ENCODE measurements around the gene HAL. TPM values are rescaled to one million over a fixed set of nuclear protein-coding genes. Genes with fewer than 3 reads are reported as not detected.

HAL gene
- polyA plus RNA-seq, 4 donors, result 0.31 to 8.7 (median 1.1) TPM

DNA sequence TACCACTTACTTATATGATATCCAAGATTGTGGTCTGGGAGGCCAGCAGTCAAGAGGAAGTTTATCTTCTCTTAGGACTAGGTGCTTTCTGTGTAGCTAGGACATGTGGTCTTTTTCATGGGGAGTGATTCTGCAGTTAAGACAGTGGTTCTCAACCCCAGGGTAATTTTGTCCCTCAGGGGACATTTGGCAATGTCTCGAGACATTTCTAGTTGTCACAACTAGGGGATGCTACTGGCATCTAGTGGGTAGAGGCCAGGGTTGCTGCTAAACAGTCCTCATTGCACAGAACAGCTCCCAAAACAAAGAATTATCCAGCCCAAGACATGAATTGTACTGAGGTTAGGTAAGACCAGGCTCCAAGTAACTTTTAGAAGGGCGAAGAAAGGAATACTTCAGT is 33.0 kb downstream of the HAL start:
- Histone ChIP-seq H3K4me3 (ENCODE audit: low read depth in 1 of 3, low read length in 3 of 3) (no peak overlapping the region), H3K27me3 (ENCODE audit: control insufficient read depth in 3 of 3, insufficient read depth in 3 of 3, low read length in 3 of 3) (no peaks in the 10 kb centered on the region), H3K36me3 (ENCODE audit: control insufficient read depth in 3 of 3, insufficient read depth in 2 of 3, low read depth in 1 of 3, low read length in 3 of 3) (no peaks in the 10 kb centered on the region), H3K27ac (ENCODE audit: low read depth in 1 of 3, low read length in 2 of 3) (no peak overlapping the region), H3K9me3 (ENCODE audit: control insufficient read depth in 2 of 2, insufficient read depth in 1 of 2, low read depth in 1 of 2, low read length in 1 of 2) (no peaks in the 10 kb centered on the region), H3K4me1 (ENCODE audit: control insufficient read depth in 3 of 3, insufficient read depth in 2 of 3, low read depth in 1 of 3, low read length in 2 of 3) (no peaks in the 10 kb centered on the region)
- FAIRE-seq (no peak), DNase-seq (no peak)
- 84 to 88% (median 87%) methylated on average over 2 of the region's 2 CpGs for WGBS, 3 donors

DNA sequence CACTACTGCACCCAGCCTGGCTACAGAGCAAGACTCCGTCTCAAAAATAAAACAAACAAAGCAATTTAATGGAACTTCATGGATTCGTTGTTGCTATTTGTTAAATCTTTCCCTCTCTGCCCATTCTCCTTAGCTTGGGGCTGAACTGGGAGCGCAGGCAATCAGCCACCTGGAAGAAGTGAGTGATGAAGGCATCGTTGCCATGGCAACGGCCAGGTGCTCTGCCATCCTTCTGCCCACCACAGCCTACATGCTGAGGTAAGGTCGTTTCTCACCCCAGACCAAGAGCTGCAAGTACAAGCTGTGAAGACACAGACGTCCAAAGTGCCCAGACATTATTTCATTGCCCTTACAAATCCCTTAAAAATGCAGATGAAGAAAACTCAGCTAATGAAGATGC is 33.9 kb downstream of the HAL start:
- DNase-seq, result no peak
- no peak overlapping the region for H3K27ac ChIP-seq (ENCODE audit: low read depth in 1 of 3, low read length in 2 of 3)
- FAIRE-seq, result no peak
- no peak overlapping the region for H3K4me3 ChIP-seq (ENCODE audit: low read depth in 1 of 3, low read length in 3 of 3)
- no peaks in the 10 kb centered on the region for H3K9me3 ChIP-seq (ENCODE audit: control insufficient read depth in 2 of 2, insufficient read depth in 1 of 2, low read depth in 1 of 2, low read length in 1 of 2)
- H3K36me3 ChIP-seq (ENCODE audit: control insufficient read depth in 3 of 3, insufficient read depth in 2 of 3, low read depth in 1 of 3, low read length in 3 of 3), result no peaks in the 10 kb centered on the region
- H3K4me1 ChIP-seq (ENCODE audit: control insufficient read depth in 3 of 3, insufficient read depth in 2 of 3, low read depth in 1 of 3, low read length in 2 of 3), result no peaks in the 10 kb centered on the region
- H3K27me3 ChIP-seq (ENCODE audit: control insufficient read depth in 3 of 3, insufficient read depth in 3 of 3, low read length in 3 of 3), result no peaks in the 10 kb centered on the region
- WGBS, 3 donors, result 75 to 80% (median 79%) methylated on average over 7 of the region's 7 CpGs

DNA sequence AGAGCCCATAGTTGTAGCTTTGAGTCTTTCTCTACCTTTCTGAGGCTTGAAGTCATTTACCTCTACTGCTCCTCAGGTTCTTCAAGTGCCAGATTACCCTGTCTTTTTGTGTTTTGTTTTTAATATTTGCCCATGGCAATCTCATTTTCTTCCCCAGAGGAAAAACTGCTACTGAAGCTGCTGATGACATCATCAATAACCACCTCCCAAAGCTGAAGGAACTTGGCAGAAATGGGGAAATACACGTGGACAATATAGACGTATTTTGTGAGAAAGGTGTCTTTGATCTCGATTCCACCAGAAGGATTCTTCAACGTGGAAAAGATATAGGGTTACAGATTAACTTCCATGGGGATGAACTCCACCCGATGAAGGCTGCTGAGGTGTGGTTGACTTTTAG is 35.9 kb downstream of the HAL start:
- Histone ChIP-seq H3K36me3 (ENCODE audit: control insufficient read depth in 3 of 3, insufficient read depth in 2 of 3, low read depth in 1 of 3, low read length in 3 of 3) (no peaks in the 10 kb centered on the region), H3K27ac (ENCODE audit: low read depth in 1 of 3, low read length in 2 of 3) (no peak overlapping the region), H3K9me3 (ENCODE audit: control insufficient read depth in 2 of 2, insufficient read depth in 1 of 2, low read depth in 1 of 2, low read length in 1 of 2) (no peaks in the 10 kb centered on the region), H3K4me1 (ENCODE audit: control insufficient read depth in 3 of 3, insufficient read depth in 2 of 3, low read depth in 1 of 3, low read length in 2 of 3) (no peaks in the 10 kb centered on the region), H3K27me3 (ENCODE audit: control insufficient read depth in 3 of 3, insufficient read depth in 3 of 3, low read length in 3 of 3) (peaks cover 0 to 3% (median 0%) of the 10 kb centered on the region in 3 donors), H3K4me3 (ENCODE audit: low read depth in 1 of 3, low read length in 3 of 3) (no peak overlapping the region)
- 8 to 56% (median 29%) methylated on average over 5 of the region's 5 CpGs for WGBS, 3 donors
- DNase-seq, result no peak
- FAIRE-seq, result no peak

DNA sequence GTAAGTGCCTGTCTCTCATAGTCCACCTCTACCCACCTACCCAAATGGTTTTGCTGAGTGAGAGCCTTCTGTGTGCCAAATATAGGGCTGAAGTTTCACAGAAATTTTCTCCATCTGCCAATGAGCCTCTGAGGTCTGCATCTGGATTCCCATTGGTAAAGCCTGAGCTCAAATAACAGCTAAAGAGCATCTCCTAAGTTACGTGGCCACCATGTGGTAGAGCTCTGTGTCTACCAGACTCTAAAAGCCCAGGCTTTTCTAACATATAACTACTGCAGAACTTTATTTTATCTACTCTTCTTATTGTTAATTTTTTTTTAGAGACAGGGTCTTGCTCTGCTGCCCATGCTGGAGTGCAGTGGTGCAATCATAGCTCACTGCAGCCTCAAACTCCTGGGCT is 37.0 kb downstream of the HAL start:
- no peak for DNase-seq
- Histone ChIP-seq H3K9me3 (ENCODE audit: control insufficient read depth in 2 of 2, insufficient read depth in 1 of 2, low read depth in 1 of 2, low read length in 1 of 2) (no peaks in the 10 kb centered on the region), H3K4me1 (ENCODE audit: control insufficient read depth in 3 of 3, insufficient read depth in 2 of 3, low read depth in 1 of 3, low read length in 2 of 3) (no peaks in the 10 kb centered on the region), H3K36me3 (ENCODE audit: control insufficient read depth in 3 of 3, insufficient read depth in 2 of 3, low read depth in 1 of 3, low read length in 3 of 3) (no peaks in the 10 kb centered on the region), H3K4me3 (ENCODE audit: low read depth in 1 of 3, low read length in 3 of 3) (no peak overlapping the region), H3K27ac (ENCODE audit: low read depth in 1 of 3, low read length in 2 of 3) (no peak overlapping the region), H3K27me3 (ENCODE audit: control insufficient read depth in 3 of 3, insufficient read depth in 3 of 3, low read length in 3 of 3) (peaks cover 0 to 3% (median 0%) of the 10 kb centered on the region in 3 donors)
- 65 to 74% (median 69%) methylated on average over 1 of the region's 1 CpG for WGBS, 3 donors
- no peak for FAIRE-seq

DNA sequence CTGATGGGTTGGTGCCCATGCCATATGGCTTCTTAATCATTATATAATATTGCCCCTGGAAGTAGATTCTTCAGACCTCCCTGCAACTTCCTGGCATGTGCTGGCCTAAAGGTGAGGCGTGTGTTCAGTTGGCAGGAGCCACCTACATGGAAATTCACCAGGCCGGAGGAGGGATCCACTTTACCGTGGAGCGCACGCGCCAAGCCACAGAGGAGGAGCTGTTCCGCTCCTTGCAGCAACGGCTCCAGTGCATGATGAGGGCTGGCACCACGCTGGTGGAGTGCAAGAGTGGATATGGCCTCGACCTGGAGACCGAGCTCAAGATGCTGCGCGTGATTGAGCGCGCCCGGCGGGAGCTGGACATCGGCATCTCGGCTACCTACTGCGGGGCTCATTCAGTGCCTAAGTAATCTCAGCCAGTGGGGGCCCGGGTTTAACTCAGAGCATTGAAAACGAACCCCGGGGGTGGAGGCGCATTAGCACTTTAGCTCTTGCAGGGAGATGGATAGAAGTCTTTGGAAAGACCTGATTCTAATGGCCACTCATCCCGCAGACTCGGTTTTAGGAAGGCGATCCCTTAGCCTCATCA is 39.5 kb downstream of the HAL start:
- no peaks in the 10 kb centered on the region for H3K4me1 ChIP-seq (ENCODE audit: control insufficient read depth in 3 of 3, insufficient read depth in 2 of 3, low read depth in 1 of 3, low read length in 2 of 3)
- peaks cover 0 to 3% (median 0%) of the 10 kb centered on the region in 3 donors for H3K27me3 ChIP-seq (ENCODE audit: control insufficient read depth in 3 of 3, insufficient read depth in 3 of 3, low read length in 3 of 3)
- no peak overlapping the region for H3K27ac ChIP-seq (ENCODE audit: low read depth in 1 of 3, low read length in 2 of 3)
- H3K4me3 ChIP-seq (ENCODE audit: low read depth in 1 of 3, low read length in 3 of 3), result no peak overlapping the region
- FAIRE-seq (no peak), DNase-seq (no peak)
- H3K9me3 ChIP-seq (ENCODE audit: control insufficient read depth in 2 of 2, insufficient read depth in 1 of 2, low read depth in 1 of 2, low read length in 1 of 2), result no peaks in the 10 kb centered on the region
- 79 to 87% (median 86%) methylated on average over 27 of the region's 27 CpGs for WGBS, 3 donors
- no peaks in the 10 kb centered on the region for H3K36me3 ChIP-seq (ENCODE audit: control insufficient read depth in 3 of 3, insufficient read depth in 2 of 3, low read depth in 1 of 3, low read length in 3 of 3)

DNA sequence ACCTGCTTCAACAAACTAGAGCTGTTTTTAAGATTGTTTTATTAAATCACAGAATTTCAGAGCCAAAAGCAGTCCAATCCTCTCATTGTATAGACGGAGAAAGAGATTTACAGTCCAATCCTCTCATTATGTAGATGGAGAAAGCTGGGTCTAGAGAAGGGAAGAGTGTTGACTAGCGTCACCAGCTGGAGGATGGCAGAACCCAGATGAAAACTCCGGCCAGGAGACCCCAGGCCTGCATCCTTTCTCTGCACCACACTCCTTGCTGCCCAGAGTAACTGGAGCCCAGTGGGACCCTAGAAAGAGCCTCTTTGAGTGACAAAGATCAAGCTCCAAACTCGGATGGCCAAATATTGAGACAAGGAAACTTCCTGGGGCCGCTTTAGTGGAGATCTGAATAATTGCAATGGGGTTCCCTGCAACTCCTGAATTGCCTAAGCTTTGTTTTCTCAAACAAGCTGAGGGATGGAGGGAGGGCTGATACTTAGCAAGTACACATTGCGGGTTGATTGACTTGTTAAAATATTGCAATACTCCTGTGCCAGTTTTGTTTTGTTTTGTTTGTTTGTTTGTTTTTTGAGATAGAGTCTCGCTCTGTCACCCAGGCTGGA is 40.5 kb downstream of the HAL start:
- H3K27me3 ChIP-seq (ENCODE audit: control insufficient read depth in 3 of 3, insufficient read depth in 3 of 3, low read length in 3 of 3), result peaks cover 0 to 3% (median 0%) of the 10 kb centered on the region in 3 donors
- FAIRE-seq, result no peak
- H3K4me3 ChIP-seq (ENCODE audit: low read depth in 1 of 3, low read length in 3 of 3), result no peak overlapping the region
- no peak overlapping the region for H3K27ac ChIP-seq (ENCODE audit: low read depth in 1 of 3, low read length in 2 of 3)
- H3K9me3 ChIP-seq (ENCODE audit: control insufficient read depth in 2 of 2, insufficient read depth in 1 of 2, low read depth in 1 of 2, low read length in 1 of 2), result no peaks in the 10 kb centered on the region
- H3K4me1 ChIP-seq (ENCODE audit: control insufficient read depth in 3 of 3, insufficient read depth in 2 of 3, low read depth in 1 of 3, low read length in 2 of 3), result no peaks in the 10 kb centered on the region
- 80 to 87% (median 85%) methylated on average over 7 of the region's 7 CpGs for WGBS, 3 donors
- no peak for DNase-seq
- no peaks in the 10 kb centered on the region for H3K36me3 ChIP-seq (ENCODE audit: control insufficient read depth in 3 of 3, insufficient read depth in 2 of 3, low read depth in 1 of 3, low read length in 3 of 3)

DNA sequence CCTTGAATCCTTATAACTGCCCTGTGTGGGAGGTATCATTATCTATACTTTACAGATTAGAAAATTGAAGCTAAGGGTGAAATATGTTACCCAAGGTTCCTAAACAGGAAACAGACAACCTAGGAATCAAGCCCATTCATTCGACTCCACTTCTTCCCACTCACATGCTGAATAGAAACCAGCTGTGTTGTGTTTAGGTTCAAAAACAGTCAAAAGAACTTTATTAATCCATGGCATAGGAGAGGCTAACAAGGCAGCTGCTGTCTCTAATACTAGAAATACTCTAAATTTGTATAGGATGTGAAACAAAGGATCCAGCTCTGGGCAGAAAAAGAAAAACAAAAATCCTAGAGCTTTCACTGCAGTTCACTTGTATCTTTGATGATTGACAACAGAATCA is 43.1 kb downstream of the HAL start:
- Histone ChIP-seq H3K27ac (ENCODE audit: low read depth in 1 of 3, low read length in 2 of 3) (no peak overlapping the region), H3K36me3 (ENCODE audit: control insufficient read depth in 3 of 3, insufficient read depth in 2 of 3, low read depth in 1 of 3, low read length in 3 of 3) (no peaks in the 10 kb centered on the region), H3K27me3 (ENCODE audit: control insufficient read depth in 3 of 3, insufficient read depth in 3 of 3, low read length in 3 of 3) (peaks cover 0 to 3% (median 0%) of the 10 kb centered on the region in 3 donors), H3K4me3 (ENCODE audit: low read depth in 1 of 3, low read length in 3 of 3) (no peak overlapping the region), H3K4me1 (ENCODE audit: control insufficient read depth in 3 of 3, insufficient read depth in 2 of 3, low read depth in 1 of 3, low read length in 2 of 3) (no peaks in the 10 kb centered on the region), H3K9me3 (ENCODE audit: control insufficient read depth in 2 of 2, insufficient read depth in 1 of 2, low read depth in 1 of 2, low read length in 1 of 2) (no peaks in the 10 kb centered on the region)
- DNase-seq (no peak), FAIRE-seq (no peak)
- 51 to 69% (median 67%) methylated on average over 1 of the region's 1 CpG for WGBS, 3 donors

DNA sequence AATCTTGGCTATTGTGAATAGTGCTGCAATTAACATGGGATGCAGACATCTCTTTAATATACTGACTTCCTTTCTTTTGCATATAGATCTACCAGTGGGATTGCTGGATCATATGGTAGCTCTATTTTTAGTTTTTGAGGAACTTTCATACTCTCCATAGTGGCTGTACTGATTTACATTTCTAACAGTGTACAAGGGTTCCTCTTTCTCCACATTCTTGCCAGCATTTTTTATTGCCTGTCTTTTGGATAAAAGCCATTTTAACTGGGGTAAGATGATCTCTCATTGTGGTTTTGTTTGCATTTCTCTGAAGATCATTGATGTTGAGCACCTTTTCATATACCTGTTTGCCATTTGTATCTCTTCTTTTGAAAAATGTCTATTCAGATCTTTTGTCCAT is 44.6 kb downstream of the HAL start:
- Histone ChIP-seq H3K4me3 (ENCODE audit: low read depth in 1 of 3, low read length in 3 of 3) (no peak overlapping the region), H3K27ac (ENCODE audit: low read depth in 1 of 3, low read length in 2 of 3) (no peak overlapping the region), H3K36me3 (ENCODE audit: control insufficient read depth in 3 of 3, insufficient read depth in 2 of 3, low read depth in 1 of 3, low read length in 3 of 3) (no peaks in the 10 kb centered on the region), H3K9me3 (ENCODE audit: control insufficient read depth in 2 of 2, insufficient read depth in 1 of 2, low read depth in 1 of 2, low read length in 1 of 2) (no peaks in the 10 kb centered on the region), H3K27me3 (ENCODE audit: control insufficient read depth in 3 of 3, insufficient read depth in 3 of 3, low read length in 3 of 3) (no peaks in the 10 kb centered on the region), H3K4me1 (ENCODE audit: control insufficient read depth in 3 of 3, insufficient read depth in 2 of 3, low read depth in 1 of 3, low read length in 2 of 3) (no peaks in the 10 kb centered on the region)
- no peak for DNase-seq
- no peak for FAIRE-seq
